A549 (cell line): Measurements from ENCODE around the gene ADAM30. TPM values are rescaled to one million over a fixed set of nuclear protein-coding genes. Genes with fewer than 3 reads are reported as not detected.

Experiments
- ATAC-seq, 2 experiments: fragments of 200-7000 bp in 1 of 2; fragments of >200 bp in 1 of 2; cut with Nextera tagmentation in 1 of 2; cut with Tn5 transposase in 1 of 2; 3 replicates each; pipeline versions ENCODE4 v1.8.0 to v1.9.1; 2018 to 2020; ENCODE audit warnings: mild to moderate bottlenecking in 1 of 2, moderate library complexity in 1 of 2
- CTCF ChIA-PET: fragments of 300-600 bp; sonication (Branson Sonifier 250); formaldehyde crosslinking; extraction: SDS; loops from one replicate; lab custom pipeline; 2021; ENCODE audit warnings: antibody characterized with exemption, inconsistent platforms; lab: Yijun Ruan, JAX
- POLR2A ChIA-PET: fragments of 350-600 bp; formaldehyde crosslinking; extraction: SDS; loops from one replicate; lab custom pipeline; 2021; ENCODE audit warnings: antibody characterized with exemption, inconsistent platforms; lab: Yijun Ruan, JAX
- DNase-seq, 2 experiments: peaks; one replicate each; pipeline versions ENCODE4 v3.0.0 to v3.0.0-alpha.2; 2011 to 2016; ENCODE audit warnings: low read depth in 1 of 2, low spot score in 1 of 2
- FAIRE-seq: peaks from 2 replicates; lab custom pipeline; 2011; peaks lifted over from hg19 to GRCh38; lab: Jason Lieb, UNC
- H3K27ac ChIP-seq, 2 experiments: fragments of >200 bp; sonication (Bioruptor Twin); formaldehyde crosslinking; 3 replicates each; pipeline ENCODE4 v1.5.1; 2016 to 2017
- H3K4me1 ChIP-seq: fragments of >200 bp; sonication (Bioruptor Twin); formaldehyde crosslinking; 3 replicates; pipeline ENCODE4 v1.6.1; 2016
- H3K4me2 ChIP-seq: fragments of >200 bp; sonication (Bioruptor Twin); formaldehyde crosslinking; 3 replicates; pipeline ENCODE4 v1.6.1; 2016
- H3K4me3 ChIP-seq: fragments of >200 bp; sonication (Bioruptor Twin); formaldehyde crosslinking; 3 replicates; pipeline ENCODE4 v1.5.1; 2016
- H3K9me3 ChIP-seq: fragments of >200 bp; sonication (Bioruptor Twin); formaldehyde crosslinking; 3 replicates; pipeline ENCODE4 v1.6.1; 2016
- BHLHE40 ChIP-seq: IDR thresholded peaks from 2 replicates; pipeline ENCODE4 v1.6.1; 2012; ENCODE audit warnings: low read depth, low read length, inconsistent platforms
- CEBPB ChIP-seq, 2 experiments: fragments of >200 bp in 1 of 2; sonication (Bioruptor Twin) in 1 of 2; formaldehyde crosslinking in 1 of 2; IDR thresholded peaks; 2 replicates each; pipeline ENCODE4 v1.6.1; 2012 to 2016
- CHD2 ChIP-seq: fragments of 150-350 bp; IDR thresholded peaks from 2 replicates; pipeline ENCODE4 v1.6.1; 2014; ENCODE audit warnings: low read length; ENCODE audit not compliant: partially characterized antibody
- CHD4 ChIP-seq: fragments of 200-600 bp; sonication (generic); IDR thresholded peaks from 2 replicates; pipeline ENCODE4 v1.6.1; 2016; ENCODE audit warnings: antibody characterized with exemption, mild to moderate bottlenecking, borderline replicate concordance
- EP300 ChIP-seq, 2 experiments: fragments of >200 bp; sonication (Bioruptor Twin); formaldehyde crosslinking; IDR thresholded peaks; 2 replicates in 1 of 2; 3 replicates in 1 of 2; pipeline ENCODE4 v1.6.1; 2016 to 2017
- ESRRA ChIP-seq: fragments of 150-350 bp; IDR thresholded peaks from 2 replicates; pipeline ENCODE4 v1.6.1; 2014; ENCODE audit warnings: mild to moderate bottlenecking, low read length, borderline replicate concordance
- FOXS1 ChIP-seq: fragments of 250-450 bp; sonication (Bioruptor Pico); IDR thresholded peaks from 2 replicates; pipeline ENCODE4 v1.5.0; 2020; ENCODE audit warnings: mild to moderate bottlenecking, moderate library complexity
- GATA3 ChIP-seq: IDR thresholded peaks from 2 replicates; pipeline ENCODE4 v1.6.1; 2012; ENCODE audit warnings: borderline replicate concordance
- HDAC2 ChIP-seq: fragments of 200-600 bp; sonication (generic); IDR thresholded peaks from 2 replicates; pipeline ENCODE4 v1.6.1; 2016
- HEYL ChIP-seq: fragments of 250-450 bp; sonication (Bioruptor Pico); IDR thresholded peaks from 2 replicates; pipeline ENCODE4 v1.8.0; 2021; ENCODE audit warnings: mild to moderate bottlenecking, moderate library complexity
- HOXA7 ChIP-seq: fragments of 250-450 bp; sonication (Bioruptor Pico); IDR thresholded peaks from 2 replicates; pipeline ENCODE4 v1.5.0; 2020; ENCODE audit warnings: mild to moderate bottlenecking, moderate library complexity
- HOXB13 ChIP-seq: fragments of 250-450 bp; sonication (Bioruptor Pico); IDR thresholded peaks from 2 replicates; pipeline ENCODE4 v1.5.0; 2020; ENCODE audit warnings: low read depth, mild to moderate bottlenecking, moderate library complexity
- NFE2L2 ChIP-seq: fragments of 150-350 bp; conservative IDR thresholded peaks from 2 replicates; pipeline ENCODE4 v1.6.1; 2014; ENCODE audit warnings: low read length
- PHF8 ChIP-seq: fragments of 200-600 bp; sonication (generic); IDR thresholded peaks from 2 replicates; pipeline ENCODE4 v1.6.1; 2016; ENCODE audit warnings: low read depth, mild to moderate bottlenecking, antibody characterized with exemption, moderate library complexity, borderline replicate concordance
- POLR2AphosphoS2 ChIP-seq: conservative IDR thresholded peaks from 2 replicates; pipeline ENCODE4 v1.6.1; 2012; ENCODE audit warnings: low read length, improper control_type of control experiment, inconsistent platforms
- RARB ChIP-seq: fragments of 250-450 bp; sonication (Bioruptor Pico); IDR thresholded peaks from 2 replicates; pipeline ENCODE4 v1.8.0; 2021; ENCODE audit warnings: mild to moderate bottlenecking, moderate library complexity
- RNF2 ChIP-seq: fragments of 200-600 bp; sonication (generic); IDR thresholded peaks from 2 replicates; pipeline ENCODE4 v1.6.1; 2016; ENCODE audit warnings: low read depth, mild to moderate bottlenecking, antibody characterized with exemption, moderate library complexity, borderline replicate concordance
- SMC3 ChIP-seq: fragments of >200 bp; sonication (Bioruptor Twin); formaldehyde crosslinking; IDR thresholded peaks from 3 replicates; pipeline ENCODE4 v1.6.1; 2018; ENCODE audit warnings: inconsistent platforms
- TFCP2L1 ChIP-seq: fragments of 250-450 bp; sonication (Bioruptor Pico); IDR thresholded peaks from 2 replicates; pipeline ENCODE4 v1.5.0; 2021; ENCODE audit warnings: mild to moderate bottlenecking
- ZFP36 ChIP-seq: fragments of 450-650 bp; IDR thresholded peaks from 2 replicates; pipeline ENCODE4 v1.6.1; 2014; ENCODE audit warnings: borderline replicate concordance; ENCODE audit not compliant: partially characterized antibody
- ZNF302 ChIP-seq: fragments of 250-450 bp; sonication (Bioruptor Pico); IDR thresholded peaks from 2 replicates; pipeline ENCODE4 v1.9.0; 2021; ENCODE audit warnings: inconsistent platforms, mild to moderate bottlenecking, moderate library complexity
- WGBS: methylation state at CpG from one replicate; pipeline ENCODE4 v1.1.6; 2017; ENCODE audit errors: missing lambda C conversion rate; 5-methylcytosine and 5-hydroxymethylcytosine counted together
- polyA plus RNA-seq, 4 experiments: library from polyadenylated mRNA; depleted of rRNA in 3 of 4; stranded (reverse); fragments of >200 nt; fragmentation: RNase III in 1 of 4; extraction: RNeasy Plus Mini Kit Qiagen cat#74134 plus additional on column Dnase treatment in 1 of 4; gene quantifications; 2 replicates in 3 of 4; 3 replicates in 1 of 4; pipeline ENCODE4 v1.2.3, GENCODE V29; 2011 to 2017
- TF ChIP-seq, protein P1 (sequence below): fragments of 450-650 bp; IDR thresholded peaks from 2 replicates; pipeline ENCODE4 v1.6.1; 2014; ENCODE audit warnings: antibody characterized with exemption
- TF ChIP-seq, protein P2 (sequence below): IDR thresholded peaks from 2 replicates; pipeline ENCODE4 v1.6.1; 2012; ENCODE audit warnings: low read depth, borderline replicate concordance
- TF ChIP-seq, protein P3 (sequence below): IDR thresholded peaks from 2 replicates; pipeline ENCODE4 v1.6.1; 2012
- TF ChIP-seq, protein P4 (sequence below): fragments of >200 bp; sonication (Bioruptor Twin); formaldehyde crosslinking; IDR thresholded peaks from 2 replicates; pipeline ENCODE4 v1.6.1; 2016

The ADAM30 gene
- polyA plus RNA-seq, 2 of the 4 experiments (the other 2 are of a cell fraction), result not detected

DNA sequence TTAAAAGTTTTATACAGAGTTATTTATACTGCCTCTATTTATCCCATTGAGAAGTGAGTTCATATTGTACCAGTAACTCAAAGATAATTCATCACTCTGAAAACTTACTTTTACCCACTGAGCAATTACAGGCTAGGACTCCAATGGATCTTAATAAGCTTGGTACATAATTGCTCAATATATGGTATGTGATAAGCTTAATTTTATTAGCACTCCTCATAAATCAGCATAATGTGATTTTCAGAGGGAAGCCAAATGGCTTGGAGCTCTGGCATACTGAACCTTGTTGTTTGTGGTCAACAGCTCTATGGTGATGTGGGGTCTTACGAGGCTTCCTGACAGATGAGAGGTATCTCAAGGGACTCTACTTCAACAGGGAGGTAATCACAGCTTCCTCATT, 26.3 kb downstream of the ADAM30 start (continued):
- TF ChIP-seq, protein P1, sequence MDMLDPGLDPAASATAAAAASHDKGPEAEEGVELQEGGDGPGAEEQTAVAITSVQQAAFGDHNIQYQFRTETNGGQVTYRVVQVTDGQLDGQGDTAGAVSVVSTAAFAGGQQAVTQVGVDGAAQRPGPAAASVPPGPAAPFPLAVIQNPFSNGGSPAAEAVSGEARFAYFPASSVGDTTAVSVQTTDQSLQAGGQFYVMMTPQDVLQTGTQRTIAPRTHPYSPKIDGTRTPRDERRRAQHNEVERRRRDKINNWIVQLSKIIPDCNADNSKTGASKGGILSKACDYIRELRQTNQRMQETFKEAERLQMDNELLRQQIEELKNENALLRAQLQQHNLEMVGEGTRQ, result no peak
- TF ChIP-seq CHD4 (no peak), ZFP36 (no peak), HEYL (CRISPR knock-in tag) (no peak)

DNA sequence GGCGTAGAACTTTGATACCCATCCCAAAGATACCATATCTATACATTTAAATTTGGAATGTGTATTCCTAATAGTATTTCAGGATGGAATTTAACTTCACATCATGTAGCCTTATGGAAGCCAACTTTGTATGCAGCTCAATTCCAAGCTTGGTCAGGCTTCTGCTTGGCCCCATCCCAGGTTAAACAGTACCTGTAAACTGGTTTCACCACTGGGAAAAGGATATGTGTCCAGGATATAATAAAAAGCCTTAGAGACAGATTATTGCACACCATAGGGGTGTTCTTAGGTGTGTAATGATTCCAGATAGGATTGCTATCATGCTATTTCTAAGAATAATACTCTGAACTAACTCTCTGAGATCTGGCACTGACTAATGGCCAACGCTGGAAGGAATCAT, 28.1 kb downstream of the ADAM30 start:
- no peak overlapping the region for H3K27ac ChIP-seq
- WGBS, result 53% methylated on average over 2 of the region's 2 CpGs
- FAIRE-seq, result no peak
- no peak overlapping the region for H3K4me2 ChIP-seq
- CTCF ChIA-PET, result interaction anchor here (1.2 to 2.7 kb wide), 2 partner anchors 18 to 80 kb away, joined by 4 to 8 read pairs; no protein-coding TSS in a partner anchor
- no peak for ATAC-seq
- H3K4me1 ChIP-seq, result no peaks in the 10 kb centered on the region
- POLR2A ChIA-PET, result no interaction called here
- no peak overlapping the region for H3K4me3 ChIP-seq
- DNase-seq, result no peak
- TF ChIP-seq CHD2 (no peak), HDAC2 (no peak), CEBPB (IDR thresholded peaks at IDR 0.05) (no peak), FOXS1 (CRISPR knock-in tag) (no peak), TFCP2L1 (no peak), EP300 (IDR thresholded peaks at IDR 0.05) (no peak), ZFP36 (no peak), HOXA7 (CRISPR knock-in tag) (no peak), BHLHE40 (no peak)
- no peaks in the 10 kb centered on the region for H3K9me3 ChIP-seq

DNA sequence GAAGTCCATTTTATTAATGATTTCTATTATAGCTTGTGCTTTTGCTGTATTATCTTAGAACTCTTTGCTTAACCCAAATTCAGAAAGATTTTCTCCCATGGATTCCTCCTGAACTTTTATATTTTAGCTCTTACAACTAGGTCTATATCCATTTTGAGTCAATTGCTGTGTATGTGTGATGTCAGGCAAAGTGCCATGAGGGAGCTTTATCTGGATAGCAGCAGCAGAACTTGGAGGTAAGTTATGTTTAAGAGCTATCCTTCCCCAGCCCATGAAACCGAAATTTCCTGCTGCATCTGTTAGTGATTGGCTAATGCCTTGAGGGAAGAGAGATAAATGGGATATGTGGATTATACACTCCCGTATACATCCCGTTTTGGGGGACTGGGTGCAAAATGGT, 29.9 kb downstream of the ADAM30 start:
- POLR2A ChIA-PET, result no interaction called here
- no peaks in the 10 kb centered on the region for H3K9me3 ChIP-seq
- 43% methylated on average over 3 of the region's 3 CpGs for WGBS
- FAIRE-seq (no peak), ATAC-seq (no peak), DNase-seq (no peak)
- TF ChIP-seq PHF8, result no peak
- no peak for TF ChIP-seq NFE2L2
- TF ChIP-seq HEYL (CRISPR knock-in tag), result no peak
- TF ChIP-seq SMC3, result no peak
- no peak for TF ChIP-seq CEBPB (IDR thresholded peaks at IDR 0.05)
- TF ChIP-seq, protein P2, sequence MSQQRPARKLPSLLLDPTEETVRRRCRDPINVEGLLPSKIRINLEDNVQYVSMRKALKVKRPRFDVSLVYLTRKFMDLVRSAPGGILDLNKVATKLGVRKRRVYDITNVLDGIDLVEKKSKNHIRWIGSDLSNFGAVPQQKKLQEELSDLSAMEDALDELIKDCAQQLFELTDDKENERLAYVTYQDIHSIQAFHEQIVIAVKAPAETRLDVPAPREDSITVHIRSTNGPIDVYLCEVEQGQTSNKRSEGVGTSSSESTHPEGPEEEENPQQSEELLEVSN, result no peak
- TF ChIP-seq POLR2AphosphoS2, result no peak
- TF ChIP-seq, protein P3, sequence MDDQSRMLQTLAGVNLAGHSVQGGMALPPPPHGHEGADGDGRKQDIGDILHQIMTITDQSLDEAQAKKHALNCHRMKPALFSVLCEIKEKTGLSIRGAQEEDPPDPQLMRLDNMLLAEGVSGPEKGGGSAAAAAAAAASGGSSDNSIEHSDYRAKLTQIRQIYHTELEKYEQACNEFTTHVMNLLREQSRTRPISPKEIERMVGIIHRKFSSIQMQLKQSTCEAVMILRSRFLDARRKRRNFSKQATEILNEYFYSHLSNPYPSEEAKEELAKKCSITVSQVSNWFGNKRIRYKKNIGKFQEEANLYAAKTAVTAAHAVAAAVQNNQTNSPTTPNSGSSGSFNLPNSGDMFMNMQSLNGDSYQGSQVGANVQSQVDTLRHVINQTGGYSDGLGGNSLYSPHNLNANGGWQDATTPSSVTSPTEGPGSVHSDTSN, result no peak
- TF ChIP-seq RNF2, result no peak
- no peak for TF ChIP-seq TFCP2L1
- TF ChIP-seq HDAC2, result no peak
- no peak for TF ChIP-seq ZNF302 (CRISPR knock-in tag)
- TF ChIP-seq, protein P4, sequence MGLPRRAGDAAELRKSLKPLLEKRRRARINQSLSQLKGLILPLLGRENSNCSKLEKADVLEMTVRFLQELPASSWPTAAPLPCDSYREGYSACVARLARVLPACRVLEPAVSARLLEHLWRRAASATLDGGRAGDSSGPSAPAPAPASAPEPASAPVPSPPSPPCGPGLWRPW, result no peak
- no peak for TF ChIP-seq EP300 (IDR thresholded peaks at IDR 0.05)
- TF ChIP-seq ESRRA, result no peak
- TF ChIP-seq RARB (CRISPR knock-in tag), result no peak
- no peak for TF ChIP-seq GATA3
- TF ChIP-seq HOXB13, result no peak
- H3K4me3 ChIP-seq, result no peak overlapping the region
- CTCF ChIA-PET, result no interaction called here
- H3K4me2 ChIP-seq, result no peak overlapping the region
- H3K4me1 ChIP-seq, result no peaks in the 10 kb centered on the region
- no peak overlapping the region for H3K27ac ChIP-seq
